OCI-LY7 (cell line): ENCODE measurements around the gene LCP1.

Source experiments
- EZH2phosphoT487 ChIP-seq: fragments of 200-600 bp; sonication (generic); IDR thresholded peaks from 2 replicates; pipeline ENCODE4 v1.6.1; 2018; ENCODE audit warnings: low read depth, borderline replicate concordance, mild to moderate bottlenecking, mixed run types, antibody characterized with exemption, low read length, moderate library complexity, mixed read lengths
- TF ChIP-seq, protein P1 (sequence below): fragments of 200-600 bp; sonication (generic); conservative IDR thresholded peaks from 2 replicates; pipeline ENCODE4 v1.5.1; 2014; ENCODE audit warnings: mild to moderate bottlenecking, antibody characterized with exemption, low read length, moderate library complexity, mixed read lengths

GRCh38 chr13:46192412-46192811 lies 10.4 kb upstream of the LCP1 start:
- TF ChIP-seq, protein P1, sequence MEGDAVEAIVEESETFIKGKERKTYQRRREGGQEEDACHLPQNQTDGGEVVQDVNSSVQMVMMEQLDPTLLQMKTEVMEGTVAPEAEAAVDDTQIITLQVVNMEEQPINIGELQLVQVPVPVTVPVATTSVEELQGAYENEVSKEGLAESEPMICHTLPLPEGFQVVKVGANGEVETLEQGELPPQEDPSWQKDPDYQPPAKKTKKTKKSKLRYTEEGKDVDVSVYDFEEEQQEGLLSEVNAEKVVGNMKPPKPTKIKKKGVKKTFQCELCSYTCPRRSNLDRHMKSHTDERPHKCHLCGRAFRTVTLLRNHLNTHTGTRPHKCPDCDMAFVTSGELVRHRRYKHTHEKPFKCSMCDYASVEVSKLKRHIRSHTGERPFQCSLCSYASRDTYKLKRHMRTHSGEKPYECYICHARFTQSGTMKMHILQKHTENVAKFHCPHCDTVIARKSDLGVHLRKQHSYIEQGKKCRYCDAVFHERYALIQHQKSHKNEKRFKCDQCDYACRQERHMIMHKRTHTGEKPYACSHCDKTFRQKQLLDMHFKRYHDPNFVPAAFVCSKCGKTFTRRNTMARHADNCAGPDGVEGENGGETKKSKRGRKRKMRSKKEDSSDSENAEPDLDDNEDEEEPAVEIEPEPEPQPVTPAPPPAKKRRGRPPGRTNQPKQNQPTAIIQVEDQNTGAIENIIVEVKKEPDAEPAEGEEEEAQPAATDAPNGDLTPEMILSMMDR = no peak
- no peak for TF ChIP-seq EZH2phosphoT487
